ENCODE results near the gene TECPR2. TPM values are rescaled to one million over a fixed set of nuclear protein-coding genes. Genes with fewer than 3 reads are reported as not detected.

Gene TECPR2
- total RNA-seq, 2 experiments from 2014 or later = 4.7 to 5.0 TPM

GRCh38 chr14:102319351-102320032, 43.2 kb upstream of the TECPR2 start, which contains the start of gene ZNF839:
Gene ZNF839, plus strand, starts transcription at chr14:102319746. Its CDS starts 20 bp downstream, at chr14:102319766.
- Mint-ChIP-seq H3K4me1 (ENCODE audit: low read depth) (peaks cover 41% of the 10 kb centered on the region), H3K4me3 (peak within 1 kb of the TSS; percentile 96), H3K9me3 (no peaks in the 10 kb centered on the region), H3K27ac (peak within 1 kb of the TSS; percentile 95), H3K27me3 (no peaks in the 10 kb centered on the region), H3K36me3 (ENCODE audit: low read depth) (peaks cover 2% of the 10 kb centered on the region)
- ChIA-PET CTCF (interaction anchor here (1.3 to 1.8 kb wide), 4 partner anchors 11 to 196 kb away, joined by 3 to 6 read pairs (median 4); partner anchors contain the start of gene MOK), POLR2A (interaction anchor here (0.9 to 2.5 kb wide), 6 partner anchors 9 to 231 kb away, joined by 3 to 10 read pairs (median 4); partner anchors contain the start of genes CINP and TECPR2)
- intact Hi-C loops (cut with micrococcal nuclease) = no loop called here
- peak; percentile 76 for ATAC-seq
- DNase-seq = peak; percentile 96
- TF ChIP-seq, protein P1, sequence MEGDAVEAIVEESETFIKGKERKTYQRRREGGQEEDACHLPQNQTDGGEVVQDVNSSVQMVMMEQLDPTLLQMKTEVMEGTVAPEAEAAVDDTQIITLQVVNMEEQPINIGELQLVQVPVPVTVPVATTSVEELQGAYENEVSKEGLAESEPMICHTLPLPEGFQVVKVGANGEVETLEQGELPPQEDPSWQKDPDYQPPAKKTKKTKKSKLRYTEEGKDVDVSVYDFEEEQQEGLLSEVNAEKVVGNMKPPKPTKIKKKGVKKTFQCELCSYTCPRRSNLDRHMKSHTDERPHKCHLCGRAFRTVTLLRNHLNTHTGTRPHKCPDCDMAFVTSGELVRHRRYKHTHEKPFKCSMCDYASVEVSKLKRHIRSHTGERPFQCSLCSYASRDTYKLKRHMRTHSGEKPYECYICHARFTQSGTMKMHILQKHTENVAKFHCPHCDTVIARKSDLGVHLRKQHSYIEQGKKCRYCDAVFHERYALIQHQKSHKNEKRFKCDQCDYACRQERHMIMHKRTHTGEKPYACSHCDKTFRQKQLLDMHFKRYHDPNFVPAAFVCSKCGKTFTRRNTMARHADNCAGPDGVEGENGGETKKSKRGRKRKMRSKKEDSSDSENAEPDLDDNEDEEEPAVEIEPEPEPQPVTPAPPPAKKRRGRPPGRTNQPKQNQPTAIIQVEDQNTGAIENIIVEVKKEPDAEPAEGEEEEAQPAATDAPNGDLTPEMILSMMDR (IDR thresholded peaks at IDR 0.05) = no peak

- DNase-seq = peak; percentile 49
- intact Hi-C loops (cut with micrococcal nuclease) = no loop called here
- TF ChIP-seq, protein P1 (IDR thresholded peaks at IDR 0.05) = no peak
- Mint-ChIP-seq H3K4me3 (peak overlapping the region; percentile 88), H3K27ac (peak overlapping the region; percentile 88), H3K4me1 (ENCODE audit: low read depth) (peaks cover 36% of the 10 kb centered on the region), H3K27me3 (no peaks in the 10 kb centered on the region), H3K9me3 (no peaks in the 10 kb centered on the region), H3K36me3 (ENCODE audit: low read depth) (peaks cover 2% of the 10 kb centered on the region)
- peak; percentile 5 for ATAC-seq
- ChIA-PET POLR2A (interaction anchor here (0.9 to 2.5 kb wide), 5 partner anchors 11 to 232 kb away, joined by 3 to 10 read pairs (median 4); partner anchors contain the start of genes CINP and TECPR2), CTCF (interaction anchor here (1.3 to 1.8 kb wide), 3 partner anchors 11 to 16 kb away, joined by 3 to 5 read pairs (median 4); partner anchors contain the start of gene MOK)
Measured at GRCh38 chr14:102320033-102320660, 42.6 kb upstream of the TECPR2 start.

GRCh38 chr14:102320671-102321455, 41.9 kb upstream of the TECPR2 start:
- CTCF ChIA-PET = interaction anchor here (0.7 to 1.8 kb wide), 7 partner anchors 16 to 274 kb away, joined by 3 to 5 read pairs (median 3); no protein-coding TSS in a partner anchor
- intact Hi-C loops (cut with micrococcal nuclease) = no loop called here

More at GRCh38 chr14:102320671-102321455, 41.9 kb upstream of the TECPR2 start:
- TF ChIP-seq, protein P1 (IDR thresholded peaks at IDR 0.05) = no peak
- ATAC-seq (no peak), DNase-seq (no peak)
- Mint-ChIP-seq H3K4me1 (ENCODE audit: low read depth) (peaks cover 33% of the 10 kb centered on the region), H3K27me3 (no peaks in the 10 kb centered on the region), H3K9me3 (no peaks in the 10 kb centered on the region), H3K36me3 (ENCODE audit: low read depth) (peaks cover 2% of the 10 kb centered on the region), H3K27ac (peak overlapping the region; percentile 88), H3K4me3 (peak overlapping the region; percentile 88)
- POLR2A ChIA-PET = interaction anchor here (0.7 to 2.5 kb wide), 4 partner anchors 15 to 232 kb away, joined by 3 to 10 read pairs (median 5); partner anchors contain the start of genes CINP and TECPR2
